NCI-H146 treated with DMSO at 0.1 percent for 48 hours (cell line): ENCODE measurements around the gene PCMTD2.
"Not testable (repeated sequence)": the region's sequence is repeated elsewhere in the genome, so short reads cannot be mapped to it uniquely, and the experiment has no call there.

ENCODE experiments used
- DNase-seq: peaks from one replicate; lab custom pipeline; 2025; ENCODE audit not compliant: unreplicated experiment; lab: John Stamatoyannopoulos, UW

PCMTD2 gene

DNA sequence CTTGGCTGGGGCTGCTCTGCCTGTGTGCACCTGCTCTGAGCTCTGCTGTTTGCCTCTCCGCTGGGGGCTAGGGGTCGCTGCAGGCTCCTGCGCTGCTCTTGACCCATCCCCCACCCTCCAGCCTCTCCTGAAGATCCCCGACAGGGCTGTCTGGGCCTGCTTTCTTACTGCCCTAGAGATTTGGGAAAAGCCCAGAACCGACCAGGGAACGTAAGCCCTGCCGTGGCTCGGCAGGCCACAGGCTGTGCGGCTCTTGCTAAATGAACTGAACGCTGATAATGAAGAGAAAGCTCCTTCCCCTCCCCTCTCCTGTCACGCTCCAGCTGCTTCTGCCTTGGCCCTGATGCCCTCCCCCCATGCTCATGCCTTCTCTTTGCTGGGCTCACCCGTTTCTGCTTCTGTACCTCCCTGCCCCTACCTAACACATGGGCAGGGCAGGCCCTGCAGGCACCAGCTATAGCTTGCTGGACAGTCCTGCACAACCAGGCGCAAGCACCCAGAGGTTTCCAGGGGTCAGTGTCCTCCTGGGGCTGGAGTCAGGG is 32.0 kb upstream of the PCMTD2 start:
- no peak for DNase-seq

DNA sequence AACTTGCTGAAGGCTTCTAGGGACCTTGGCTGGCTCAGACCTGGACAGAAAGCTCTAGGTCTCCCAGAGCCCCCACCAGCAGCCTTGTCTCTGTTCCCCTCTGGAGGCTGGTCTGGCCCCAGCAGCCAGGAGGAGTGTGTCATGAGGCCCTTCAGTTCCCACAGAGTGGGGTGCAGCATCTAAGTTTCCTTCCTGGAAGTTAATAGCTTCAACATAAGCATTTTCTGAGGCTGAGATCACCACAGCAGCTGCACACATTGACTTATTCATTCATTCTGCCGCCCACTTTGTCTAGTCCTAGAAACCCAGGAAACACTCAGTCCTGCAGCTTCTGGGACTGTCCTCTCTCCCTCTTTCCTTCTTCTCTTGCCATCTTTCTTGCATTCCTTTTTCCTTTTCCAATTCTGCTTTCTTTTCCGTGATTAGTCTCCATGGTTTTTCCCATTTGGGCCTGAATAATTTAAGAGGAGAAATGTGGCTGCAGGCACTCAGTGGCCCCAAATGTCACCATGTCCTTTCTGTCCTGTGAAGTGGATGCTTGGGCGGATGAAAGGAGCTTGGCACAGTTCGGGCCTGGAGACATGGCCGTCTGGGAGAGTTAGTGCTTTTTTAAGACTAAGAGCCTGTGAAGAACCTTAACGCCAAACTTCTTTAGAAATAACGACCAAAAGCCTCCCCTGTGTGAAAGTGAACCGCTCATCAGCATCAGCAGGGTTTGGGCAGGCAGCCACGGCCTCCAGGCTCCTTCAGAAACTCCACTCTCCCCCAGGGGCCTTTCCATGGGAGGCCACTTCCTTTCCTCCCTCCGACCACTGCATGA is 31.0 kb upstream of the PCMTD2 start:
- no peak for DNase-seq

DNA sequence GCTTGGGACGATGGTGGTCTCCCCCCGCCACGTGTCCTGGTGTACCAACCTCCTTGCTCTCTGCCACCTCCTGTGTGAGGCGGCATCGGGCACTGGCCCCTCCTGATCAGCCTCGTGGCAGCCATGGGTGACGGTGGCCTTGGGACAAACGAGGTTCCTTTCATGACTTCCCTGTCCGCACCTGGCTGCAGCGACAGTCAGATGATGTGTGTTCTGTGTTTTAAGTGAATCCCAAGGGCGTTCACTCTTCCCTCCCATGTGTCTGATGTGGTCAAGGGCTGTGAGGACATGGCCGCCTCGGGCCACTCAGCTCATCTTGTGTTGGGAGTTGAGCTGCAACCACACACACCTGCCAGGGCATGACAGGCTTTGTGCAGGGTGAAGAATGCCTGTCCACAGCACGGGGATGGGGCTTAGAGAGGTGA is 30.4 kb upstream of the PCMTD2 start:
- no peak for DNase-seq

DNA sequence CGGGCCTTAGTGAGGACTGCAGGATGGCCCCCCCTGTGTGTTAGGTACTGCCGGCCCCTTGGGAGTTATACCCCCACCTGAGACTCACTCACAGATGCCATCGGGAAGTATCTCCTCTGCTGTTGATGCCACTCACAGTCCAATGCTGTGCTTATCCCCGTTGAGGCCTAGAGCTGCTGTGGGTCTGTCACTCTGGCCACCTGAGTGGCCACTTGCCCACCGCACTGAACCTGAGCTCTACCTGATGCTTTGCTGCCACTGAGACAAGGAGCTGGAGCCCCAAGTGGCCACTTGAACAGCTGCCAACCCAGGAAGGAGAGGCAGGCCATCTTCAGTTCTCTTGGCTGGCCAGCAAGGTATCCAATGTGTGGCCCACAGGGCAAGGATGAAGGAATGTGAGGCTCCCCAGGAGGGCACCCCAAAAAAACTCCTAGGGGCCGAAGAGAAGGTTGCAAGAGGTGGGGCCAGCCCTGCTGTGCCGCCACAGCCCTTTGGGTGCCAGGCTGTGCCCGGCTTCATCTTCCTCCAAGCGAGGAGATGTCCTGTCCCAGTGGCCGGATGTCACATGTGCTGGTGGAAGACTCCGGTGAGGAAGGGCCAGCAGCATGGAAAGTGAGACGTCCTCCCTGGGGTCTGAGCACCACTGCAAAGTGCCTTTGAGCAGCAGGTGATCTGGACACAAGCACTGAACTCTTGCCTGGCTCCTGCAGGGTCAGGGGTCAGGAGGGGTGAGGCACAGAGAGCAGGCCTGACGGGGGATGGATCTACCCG is 29.5 kb upstream of the PCMTD2 start:
- no peak for DNase-seq

DNA sequence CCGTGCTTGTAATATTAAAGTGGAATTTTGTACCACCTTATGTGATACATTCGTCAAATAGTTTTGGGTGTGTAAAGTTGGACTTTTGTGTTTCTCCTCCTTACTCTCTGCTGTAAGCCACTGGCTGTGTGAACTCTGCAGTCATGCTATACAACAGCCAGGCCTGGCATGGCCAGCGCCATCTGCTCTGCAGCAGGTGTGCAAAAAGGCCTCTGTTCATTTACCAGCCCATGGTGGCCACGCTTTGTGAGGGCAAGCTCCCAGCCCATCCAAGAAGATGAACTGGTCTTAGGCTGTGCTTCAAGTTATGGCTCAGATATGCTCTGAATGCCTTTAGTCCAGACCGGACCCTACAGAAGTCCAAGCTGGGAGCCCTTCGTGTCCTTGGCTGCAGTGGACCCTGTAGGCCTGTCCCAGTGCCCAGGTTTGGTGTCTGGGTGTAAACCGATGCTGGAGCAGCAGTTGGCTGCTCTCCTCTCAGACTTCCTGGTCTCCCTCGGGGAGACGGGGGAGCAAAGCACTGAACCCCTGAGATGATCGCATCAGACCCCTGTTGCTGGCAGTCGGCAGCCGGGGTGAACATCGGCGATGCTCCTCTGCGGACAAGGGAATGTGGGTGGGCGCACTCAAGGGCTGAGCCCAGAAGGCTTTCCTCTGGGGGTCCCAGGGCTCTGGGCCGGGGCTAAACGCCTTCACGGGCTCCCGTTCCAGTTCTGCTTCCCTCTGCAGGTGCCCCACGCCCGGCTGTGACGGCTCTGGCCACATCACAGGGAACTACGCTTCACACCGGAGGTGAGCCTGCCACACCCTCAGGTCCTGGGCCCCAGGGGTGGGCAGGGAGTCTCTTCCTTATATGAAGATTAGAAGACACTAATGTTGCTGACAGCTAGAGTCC is 28.6 kb upstream of the PCMTD2 start:
- no peak for DNase-seq

DNA sequence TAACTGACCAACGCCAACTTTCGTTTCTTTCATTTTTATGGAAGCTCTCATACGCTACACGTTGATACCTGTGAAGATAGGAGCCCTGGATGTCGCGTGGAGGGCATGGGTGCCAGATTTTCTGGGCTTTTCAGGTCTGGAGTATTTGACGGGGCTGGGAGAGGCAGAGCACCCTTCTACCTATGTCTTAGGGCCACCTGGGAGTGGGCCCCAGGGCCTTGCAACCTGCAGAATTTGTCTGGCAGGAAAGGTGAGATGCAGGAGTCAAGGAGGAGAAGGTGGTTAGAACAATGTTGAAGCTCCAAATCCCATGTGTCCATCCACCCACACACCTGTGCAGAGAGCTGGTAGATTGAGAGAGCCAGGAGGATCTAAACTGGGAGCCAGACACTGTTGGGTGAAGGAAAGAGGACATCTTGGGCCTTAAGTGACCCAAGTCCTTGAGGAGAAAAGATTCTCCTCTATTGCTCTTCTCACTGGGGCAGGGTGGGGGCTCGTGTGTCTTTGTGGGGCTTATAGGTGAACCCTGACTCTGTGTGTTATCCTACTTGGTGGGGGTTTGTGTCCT is 27.4 kb upstream of the PCMTD2 start:
- no peak for DNase-seq

DNA sequence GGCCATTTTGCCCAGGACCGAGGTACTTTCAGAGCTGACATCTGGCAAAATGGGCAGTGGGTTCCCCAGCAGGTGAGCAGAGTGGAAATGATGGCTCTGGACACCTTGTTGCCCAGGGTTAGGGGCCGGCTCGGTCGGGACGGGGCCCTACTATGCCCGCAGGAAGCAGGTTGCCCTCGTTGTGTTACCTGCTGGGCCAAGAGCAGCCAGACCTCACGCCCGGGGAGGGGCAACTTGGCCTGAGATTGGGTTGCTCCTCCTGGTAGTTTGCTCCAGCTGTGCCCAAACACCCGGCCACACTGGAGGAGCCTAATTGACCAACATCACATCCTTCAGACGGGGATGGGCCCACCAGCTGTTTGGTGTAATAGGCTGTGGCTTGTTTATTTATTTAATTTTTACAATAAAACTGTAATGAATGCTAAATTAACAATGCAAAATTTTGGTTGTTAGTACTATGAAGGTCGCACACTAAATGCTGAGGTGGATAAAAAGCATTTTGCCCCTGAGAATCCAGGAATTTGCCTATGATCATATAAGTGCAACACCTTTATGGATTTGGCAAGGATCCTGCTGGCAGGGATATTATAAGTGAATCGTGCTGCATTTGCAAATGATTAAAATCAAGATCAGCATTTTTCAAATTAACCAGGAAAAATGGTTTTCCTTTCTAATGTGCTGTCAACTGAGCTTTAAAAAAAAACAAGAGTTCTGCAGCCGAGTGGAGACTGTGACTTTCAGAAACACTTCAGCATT is 26.6 kb upstream of the PCMTD2 start:
- no peak for DNase-seq

DNA sequence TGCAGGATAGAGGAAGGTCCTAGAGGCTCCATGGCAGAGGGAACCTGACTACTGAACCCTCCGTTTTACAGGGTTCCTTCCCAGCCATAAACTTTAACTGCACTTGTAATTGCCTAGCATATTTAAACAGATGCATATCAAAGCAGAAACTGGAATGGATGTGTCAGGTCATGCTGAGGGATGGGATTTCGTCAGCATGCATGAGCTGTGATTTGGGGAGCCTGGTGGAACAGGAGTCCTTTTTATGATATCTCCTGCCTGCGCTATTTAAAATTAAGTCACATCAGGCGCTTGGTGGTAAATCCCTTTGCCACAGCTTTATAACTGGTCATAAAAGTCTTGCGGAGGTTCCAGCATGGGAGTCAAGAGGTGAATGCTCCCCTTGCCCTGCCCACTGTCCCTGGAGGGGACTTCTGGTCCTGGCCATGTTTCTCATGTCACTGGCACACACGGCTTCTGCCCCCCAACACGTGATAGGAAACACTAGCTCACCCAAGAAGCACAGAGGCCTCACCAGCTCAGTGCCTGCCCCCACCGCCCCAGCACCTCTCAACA is 26.0 kb upstream of the PCMTD2 start:
- DNase-seq, result no peak

DNA sequence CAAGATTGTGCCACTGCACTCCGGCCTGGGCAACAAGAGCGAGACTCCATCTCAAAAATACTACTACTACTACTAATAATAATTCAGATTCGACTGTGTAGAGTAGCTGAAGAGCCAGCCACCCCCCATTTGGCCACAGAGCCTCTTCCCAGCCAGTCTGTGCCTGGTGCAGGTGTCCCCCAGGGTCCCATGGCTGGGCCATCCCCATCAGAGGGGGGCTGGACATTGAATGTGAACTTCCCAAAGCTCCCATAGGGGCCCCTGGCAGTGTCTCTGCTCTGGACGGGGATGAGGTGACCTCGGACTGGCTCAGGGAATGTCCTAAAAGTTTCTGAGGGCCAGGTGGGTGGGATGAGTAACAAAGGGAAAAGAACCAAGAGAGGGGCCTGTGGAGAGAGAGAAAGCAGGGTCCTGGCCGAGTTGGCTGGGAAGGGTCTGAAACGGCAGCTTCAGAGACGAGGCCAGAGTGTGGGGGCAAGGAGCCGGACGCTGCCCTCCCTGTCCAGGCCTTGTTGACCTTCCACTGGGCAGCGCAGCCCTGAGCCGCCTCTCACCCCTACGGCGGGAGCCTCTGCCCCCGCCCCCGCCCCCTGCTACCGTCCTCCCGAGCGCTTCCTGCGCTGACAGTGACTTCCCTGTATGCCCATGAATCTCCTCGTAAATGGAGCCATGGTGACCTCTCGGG is 24.9 kb upstream of the PCMTD2 start:
- no peak for DNase-seq

DNA sequence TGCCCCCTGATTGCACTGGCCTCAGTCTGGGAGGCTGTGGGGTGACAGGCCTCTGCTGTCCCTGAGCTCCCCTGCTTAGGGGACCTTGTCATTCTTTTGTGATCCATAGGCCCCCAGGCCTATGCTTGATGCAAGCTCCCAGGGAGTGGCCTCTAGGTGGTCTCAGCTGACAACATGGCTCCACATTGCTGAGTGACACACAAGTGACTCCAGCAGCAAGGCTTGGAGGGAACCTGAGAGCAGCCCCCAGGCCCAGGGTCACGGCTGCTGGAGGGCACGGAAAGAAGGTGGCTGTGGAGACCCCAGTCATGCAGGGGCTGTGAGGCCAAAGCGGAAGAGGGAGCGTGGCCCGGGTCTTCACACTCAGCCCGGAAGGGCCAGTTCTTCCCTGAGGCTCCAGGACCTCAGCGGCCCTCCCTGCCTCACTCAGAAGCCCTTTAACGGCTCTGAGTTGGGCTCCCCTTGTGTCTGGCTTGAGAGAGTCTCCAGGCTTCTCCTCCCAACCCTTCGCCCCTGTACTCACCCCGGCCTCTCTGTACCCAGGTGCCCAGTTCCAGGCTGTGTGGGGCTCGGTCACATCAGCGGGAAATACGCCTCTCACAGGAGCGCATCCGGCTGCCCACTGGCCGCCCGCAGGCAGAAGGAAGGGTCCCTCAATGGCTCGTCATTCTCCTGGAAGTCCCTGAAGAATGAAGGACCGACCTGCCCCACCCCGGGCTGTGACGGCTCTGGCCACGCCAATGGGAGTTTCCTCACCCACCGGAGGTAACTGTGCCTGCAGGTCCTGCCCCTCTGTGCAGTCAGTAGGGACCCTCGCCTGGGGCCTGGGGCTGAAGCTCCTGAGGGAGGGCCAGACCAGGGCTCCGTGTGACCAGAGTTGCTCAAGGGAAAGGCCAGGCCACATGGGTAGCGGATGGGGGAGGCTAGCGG is 23.7 kb upstream of the PCMTD2 start:
- no peak for DNase-seq

DNA sequence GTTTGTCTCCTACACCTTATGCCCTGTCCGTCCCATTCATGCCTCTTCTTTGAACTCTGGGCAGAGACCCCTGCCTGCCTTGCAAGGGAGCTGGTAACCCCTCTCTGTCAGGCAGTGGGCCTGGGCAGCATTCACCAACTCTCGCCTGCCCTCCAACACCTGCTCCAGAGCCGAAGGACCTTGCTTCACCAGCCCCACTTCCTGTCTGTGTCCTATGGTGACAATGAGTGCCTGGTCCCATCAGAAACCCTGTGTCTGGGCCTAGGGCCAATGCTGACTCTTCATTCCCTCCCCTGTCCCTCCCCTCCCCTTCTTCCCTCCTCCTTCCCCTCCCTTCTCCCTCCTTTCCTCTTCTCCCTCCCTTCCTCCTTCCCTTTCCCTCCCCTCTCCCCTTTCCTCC is 22.8 kb upstream of the PCMTD2 start:
- DNase-seq, result no peak

DNA sequence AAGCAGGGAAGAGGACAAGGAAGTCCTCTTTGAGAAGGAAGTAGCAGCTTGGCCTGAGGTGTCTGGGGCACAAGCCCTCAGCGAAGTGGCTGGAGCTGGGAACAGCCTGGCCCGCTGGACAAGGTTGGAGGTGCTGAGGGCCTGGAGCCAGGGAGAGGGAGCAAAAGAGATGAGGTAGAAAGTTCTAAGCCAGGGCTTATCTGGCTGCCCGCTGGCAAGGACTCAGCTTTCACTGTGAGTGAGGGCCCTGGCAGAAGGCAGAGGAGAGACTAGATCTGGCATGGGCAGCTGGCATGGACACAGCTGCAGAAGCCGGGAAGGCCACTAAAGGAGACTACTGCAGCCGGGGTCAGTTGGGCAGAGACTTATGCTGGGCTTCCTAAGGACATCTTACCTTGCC is 21.8 kb upstream of the PCMTD2 start:
- DNase-seq, result no peak

DNA sequence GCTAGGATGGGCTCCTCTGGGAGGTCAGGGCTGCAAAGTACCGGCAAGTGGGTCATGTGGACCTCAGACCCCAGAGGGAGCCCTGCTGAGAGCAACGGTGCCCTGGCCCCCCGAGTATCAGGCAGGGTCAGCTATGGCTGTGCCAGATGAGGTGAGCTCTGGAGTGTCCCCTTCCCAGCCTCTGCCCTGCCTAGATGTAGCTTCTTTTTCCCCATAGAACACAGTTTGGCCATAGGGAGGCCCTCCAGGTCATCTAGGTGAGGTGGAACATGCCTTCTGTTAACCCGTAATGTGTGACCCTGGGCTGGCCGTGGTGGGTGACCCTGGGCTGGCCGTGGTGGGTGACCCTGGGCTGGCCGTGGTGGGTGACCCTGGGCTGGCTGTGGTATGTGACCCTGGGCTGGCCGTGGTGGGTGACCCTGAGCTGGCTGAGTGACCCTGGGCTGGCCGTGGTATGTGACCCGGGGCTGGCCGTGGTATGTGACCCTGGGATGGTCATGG is 21.2 kb upstream of the PCMTD2 start:
- no peak for DNase-seq

DNA sequence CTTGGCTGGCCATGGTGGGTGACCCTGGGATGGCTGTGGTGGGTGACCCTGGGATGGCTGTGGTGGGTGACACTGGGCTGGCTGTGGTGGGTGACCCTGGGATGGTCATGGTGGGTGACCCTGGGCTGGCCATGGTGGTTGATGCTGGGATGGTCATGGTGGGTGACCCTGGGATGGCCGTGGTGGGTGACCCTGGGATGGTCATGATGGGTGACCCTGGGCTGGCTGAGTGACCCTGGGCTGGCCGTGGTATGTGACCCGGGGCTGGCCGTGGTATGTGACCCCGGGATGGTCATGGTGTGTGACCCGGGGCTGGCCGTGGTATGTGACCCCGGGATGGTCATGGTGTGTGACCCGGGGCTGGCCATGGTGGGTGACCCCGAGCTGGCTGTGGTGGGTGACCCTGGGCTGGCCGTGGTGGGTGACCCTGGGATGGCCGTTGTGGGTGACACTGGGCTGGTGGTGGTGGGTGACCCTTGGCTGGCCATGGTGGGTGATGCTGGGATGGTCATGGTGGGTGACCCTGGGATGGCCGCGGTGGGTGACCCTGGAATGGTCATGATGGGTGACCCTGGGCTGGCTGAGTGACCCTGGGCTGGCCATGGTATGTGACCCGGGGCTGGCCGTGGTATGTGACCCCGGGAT is 20.5 kb upstream of the PCMTD2 start:
- DNase-seq, result not testable (repeated sequence)

DNA sequence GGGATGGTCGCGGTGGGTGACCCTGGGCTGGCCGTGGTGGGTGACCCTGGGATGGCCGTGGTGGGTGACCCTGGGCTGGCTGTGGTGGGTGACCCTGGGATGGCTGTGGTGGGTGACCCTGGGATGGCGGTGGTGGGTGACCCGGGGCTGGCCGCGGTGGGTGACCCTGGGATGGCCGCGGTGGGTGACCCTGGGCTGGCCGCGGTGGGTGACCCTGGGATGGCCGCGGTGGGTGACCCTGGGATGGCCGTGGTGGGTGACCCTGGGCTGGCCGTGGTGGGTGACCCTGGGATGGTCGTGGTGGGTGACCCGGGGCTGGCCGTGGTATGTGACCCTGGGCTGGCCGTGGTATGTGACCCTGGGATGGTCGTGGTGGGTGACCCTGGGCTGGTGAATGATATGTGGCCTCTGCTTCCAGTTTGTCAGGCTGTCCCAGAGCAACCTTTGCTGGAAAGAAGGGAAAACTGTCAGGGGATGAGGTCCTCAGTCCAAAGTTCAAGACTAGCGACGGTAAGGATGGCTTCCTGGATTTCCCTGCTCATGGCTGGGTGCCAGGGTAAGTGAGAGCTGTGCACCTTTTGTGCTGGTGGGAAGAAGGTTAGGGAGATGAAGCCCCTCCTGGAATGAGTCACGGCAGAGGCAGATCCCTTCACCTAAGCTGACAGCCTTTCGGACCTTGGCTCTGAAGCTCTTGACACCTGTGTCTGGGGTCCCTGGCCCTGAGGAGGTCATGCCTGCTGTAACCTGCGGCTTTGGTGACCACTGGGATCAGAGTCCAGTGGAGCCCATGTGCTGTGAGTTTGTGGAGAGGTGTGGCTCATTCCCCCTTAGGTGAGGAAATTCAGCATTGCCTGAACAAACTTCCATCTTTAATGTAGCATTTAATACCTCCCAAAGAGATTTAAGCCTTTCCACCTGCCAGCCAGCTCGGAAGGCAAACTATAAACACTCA is 19.1 kb upstream of the PCMTD2 start:
- DNase-seq, result no peak

DNA sequence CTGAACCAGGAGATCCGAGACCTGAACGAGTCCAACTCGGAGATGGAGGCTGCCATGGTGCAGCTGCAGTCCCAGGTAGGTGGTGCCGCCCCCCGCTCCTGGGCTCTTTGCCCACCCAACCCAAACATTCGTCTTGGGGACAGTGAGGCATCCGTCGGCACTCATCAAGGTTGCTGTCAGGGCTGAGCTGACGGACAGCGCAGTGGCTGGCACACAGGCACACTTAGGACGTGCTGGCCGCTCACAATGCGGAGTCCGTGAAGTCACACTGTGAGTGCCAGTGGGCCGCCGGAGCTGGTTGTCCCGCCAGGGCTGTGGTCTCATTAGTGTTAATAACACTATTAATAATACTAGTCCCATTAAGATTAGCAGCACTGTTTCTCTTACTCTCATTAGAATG is 18.2 kb upstream of the PCMTD2 start:
- DNase-seq, result no peak
